ENCODE data around the gene ARHGEF16. TPM values are rescaled to one million over a fixed set of nuclear protein-coding genes. Genes with fewer than 3 reads are reported as not detected.

ARHGEF16 gene
- total RNA-seq, 1 donor from 2014 or later = 21.6 TPM

GRCh38 chr1:3496916-3497315, 42.5 kb downstream of the ARHGEF16 start:
- TF ChIP-seq, protein P1, sequence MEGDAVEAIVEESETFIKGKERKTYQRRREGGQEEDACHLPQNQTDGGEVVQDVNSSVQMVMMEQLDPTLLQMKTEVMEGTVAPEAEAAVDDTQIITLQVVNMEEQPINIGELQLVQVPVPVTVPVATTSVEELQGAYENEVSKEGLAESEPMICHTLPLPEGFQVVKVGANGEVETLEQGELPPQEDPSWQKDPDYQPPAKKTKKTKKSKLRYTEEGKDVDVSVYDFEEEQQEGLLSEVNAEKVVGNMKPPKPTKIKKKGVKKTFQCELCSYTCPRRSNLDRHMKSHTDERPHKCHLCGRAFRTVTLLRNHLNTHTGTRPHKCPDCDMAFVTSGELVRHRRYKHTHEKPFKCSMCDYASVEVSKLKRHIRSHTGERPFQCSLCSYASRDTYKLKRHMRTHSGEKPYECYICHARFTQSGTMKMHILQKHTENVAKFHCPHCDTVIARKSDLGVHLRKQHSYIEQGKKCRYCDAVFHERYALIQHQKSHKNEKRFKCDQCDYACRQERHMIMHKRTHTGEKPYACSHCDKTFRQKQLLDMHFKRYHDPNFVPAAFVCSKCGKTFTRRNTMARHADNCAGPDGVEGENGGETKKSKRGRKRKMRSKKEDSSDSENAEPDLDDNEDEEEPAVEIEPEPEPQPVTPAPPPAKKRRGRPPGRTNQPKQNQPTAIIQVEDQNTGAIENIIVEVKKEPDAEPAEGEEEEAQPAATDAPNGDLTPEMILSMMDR (IDR thresholded peaks at IDR 0.05; ENCODE audit: insufficient read depth, low read length, severe bottlenecking) = no peak
- DNase-seq (ENCODE audit: low read depth) (no peak), FAIRE-seq (no peak)
- H3K36me3 ChIP-seq (ENCODE audit: control insufficient read depth, insufficient read depth, low read length) = no peaks in the 10 kb centered on the region
- H3K4me3 ChIP-seq (ENCODE audit: low read depth, low read length) = no peak overlapping the region
- H3K27me3 ChIP-seq (ENCODE audit: control insufficient read depth, insufficient read depth, low read length) = no peaks in the 10 kb centered on the region

- no peak for FAIRE-seq
- TF ChIP-seq, protein P1 (IDR thresholded peaks at IDR 0.05; ENCODE audit: insufficient read depth, low read length, severe bottlenecking) = no peak
Measured at GRCh38 chr1:3497521-3497920, 43.1 kb downstream of the ARHGEF16 start.

GRCh38 chr1:3498246-3498930, 43.9 kb downstream of the ARHGEF16 start:
- Histone ChIP-seq H3K36me3 (ENCODE audit: control insufficient read depth, insufficient read depth, low read length) (no peaks in the 10 kb centered on the region), H3K4me3 (ENCODE audit: low read depth, low read length) (no peak overlapping the region), H3K27me3 (ENCODE audit: control insufficient read depth, insufficient read depth, low read length) (no peaks in the 10 kb centered on the region)
- DNase-seq (ENCODE audit: low read depth) (no peak), FAIRE-seq (no peak)
- TF ChIP-seq, protein P1 (IDR thresholded peaks at IDR 0.05; ENCODE audit: insufficient read depth, low read length, severe bottlenecking) = no peak

More at GRCh38 chr1:3497521-3497920, 43.1 kb downstream of the ARHGEF16 start:
- Histone ChIP-seq H3K4me3 (ENCODE audit: low read depth, low read length) (no peak overlapping the region), H3K27me3 (ENCODE audit: control insufficient read depth, insufficient read depth, low read length) (no peaks in the 10 kb centered on the region), H3K36me3 (ENCODE audit: control insufficient read depth, insufficient read depth, low read length) (no peaks in the 10 kb centered on the region)
- no peak for DNase-seq (ENCODE audit: low read depth)

- no peak overlapping the region for H3K4me3 ChIP-seq (ENCODE audit: low read depth, low read length)
- no peak for FAIRE-seq
- no peaks in the 10 kb centered on the region for H3K27me3 ChIP-seq (ENCODE audit: control insufficient read depth, insufficient read depth, low read length)
- no peak for DNase-seq (ENCODE audit: low read depth)
- no peaks in the 10 kb centered on the region for H3K36me3 ChIP-seq (ENCODE audit: control insufficient read depth, insufficient read depth, low read length)
- TF ChIP-seq, protein P1 (IDR thresholded peaks at IDR 0.05; ENCODE audit: insufficient read depth, low read length, severe bottlenecking) = no peak
Measured at GRCh38 chr1:3498986-3499385, 44.5 kb downstream of the ARHGEF16 start.

GRCh38 chr1:3499611-3500010, 45.1 kb downstream of the ARHGEF16 start:
- FAIRE-seq (no peak), DNase-seq (ENCODE audit: low read depth) (no peak)
- TF ChIP-seq, protein P1 (IDR thresholded peaks at IDR 0.05; ENCODE audit: insufficient read depth, low read length, severe bottlenecking) = no peak
- no peaks in the 10 kb centered on the region for H3K27me3 ChIP-seq (ENCODE audit: control insufficient read depth, insufficient read depth, low read length)
- no peak overlapping the region for H3K4me3 ChIP-seq (ENCODE audit: low read depth, low read length)
- no peaks in the 10 kb centered on the region for H3K36me3 ChIP-seq (ENCODE audit: control insufficient read depth, insufficient read depth, low read length)
